ENCODE results near the gene ABCB10. TPM values are rescaled to one million over a fixed set of nuclear protein-coding genes. Genes with fewer than 3 reads are reported as not detected.

ABCB10 gene
- total RNA-seq, 1 experiment from 2014 or later, result 31.9 TPM

DNA sequence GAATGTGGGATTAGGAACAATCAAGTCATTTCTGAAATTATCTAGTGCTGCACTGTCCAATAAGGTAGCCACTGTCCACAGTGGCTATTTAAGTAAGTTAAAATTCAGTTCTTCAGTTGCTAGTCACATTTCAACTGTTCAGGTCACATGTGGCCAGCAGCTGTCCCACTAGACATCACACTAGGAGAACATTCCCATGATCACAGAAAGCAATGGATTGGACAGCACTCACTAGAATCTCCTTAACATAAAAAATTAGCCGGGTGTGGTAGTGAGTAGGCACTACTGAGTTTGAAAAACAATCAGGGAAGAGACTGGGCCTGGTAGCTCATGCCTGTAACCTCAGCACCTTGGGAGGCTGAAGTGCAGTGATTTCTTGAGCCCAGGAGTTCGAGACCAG is 84.0 kb downstream of the ABCB10 start:
- POLR2A ChIA-PET, result no interaction called here
- H3K36me3 ChIP-seq (ENCODE audit: control insufficient read depth, insufficient read depth, low read length), result peaks cover 1% of the 10 kb centered on the region; the same call in 1 of the 2 replicates

DNA sequence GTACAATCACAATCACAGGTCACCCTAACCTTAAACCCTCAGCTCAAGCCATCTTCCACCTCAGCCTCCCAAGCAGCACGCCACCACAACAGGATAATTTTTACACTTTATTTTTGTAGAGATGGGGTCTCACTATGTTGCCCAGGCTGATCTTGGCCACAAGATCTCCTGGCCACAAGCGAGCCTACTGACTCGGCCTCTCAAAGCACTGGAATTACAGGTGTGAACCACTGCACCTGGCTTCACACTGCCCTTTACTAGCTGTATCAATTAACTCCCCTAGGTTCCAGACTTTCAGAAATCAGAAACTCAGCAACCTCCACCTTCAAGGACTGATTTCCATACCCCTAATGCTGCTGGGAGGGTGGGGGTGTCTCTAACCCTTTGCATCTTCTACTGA is 87.3 kb downstream of the ABCB10 start:
- ChIA-PET POLR2A (no interaction called here), CTCF (no interaction called here)
- H3K4me1 Mint-ChIP-seq (ENCODE audit: low read depth, unreplicated experiment), result no peaks in the 10 kb centered on the region
- Histone ChIP-seq H3K36me3 (ENCODE audit: control insufficient read depth, insufficient read depth, low read length) (peaks cover 1% of the 10 kb centered on the region; the same call in 1 of the 2 replicates), H3K4me1 (no peaks in the 10 kb centered on the region), H3K27me3 (replicated peaks; ENCODE audit: control insufficient read depth, insufficient read depth, low read length) (no peaks in the 10 kb centered on the region), H3K9me3 (no peaks in the 10 kb centered on the region), H3K4me3 (ENCODE audit: low read depth, low read length) (no peak overlapping the region)
- no peak for DNase-seq
- peaks cover 62% of the 10 kb centered on the region for H3K36me3 Mint-ChIP-seq (ENCODE audit: insufficient read depth, unreplicated experiment)
- intact Hi-C loops (cut with micrococcal nuclease; ENCODE audit: unreplicated experiment), result no loop called here
- TF ChIP-seq CTCF (IDR thresholded peaks at IDR 0.05; ENCODE audit: insufficient read depth in 1 of 2, low read depth in 1 of 2, low read length in 1 of 2, severe bottlenecking in 1 of 2, unreplicated experiment in 1 of 2), result no peak
- BruUV-seq (replicated peaks), result no TSS peak
- H3K4me3 Mint-ChIP-seq (ENCODE audit: unreplicated experiment), result no peak overlapping the region
- H3K27me3 Mint-ChIP-seq (ENCODE audit: insufficient read depth, unreplicated experiment), result no peaks in the 10 kb centered on the region
- no peaks in the 10 kb centered on the region for H3K9me3 Mint-ChIP-seq (ENCODE audit: unreplicated experiment)
- H3K27ac Mint-ChIP-seq (ENCODE audit: unreplicated experiment), result no peak overlapping the region

More for the DNA sequence above, 84.0 kb downstream of the ABCB10 start:
- DNase-seq, result no peak
- no TSS peak for BruUV-seq (replicated peaks)
- intact Hi-C loops (cut with micrococcal nuclease; ENCODE audit: unreplicated experiment), result no loop called here
- Histone ChIP-seq H3K27me3 (replicated peaks; ENCODE audit: control insufficient read depth, insufficient read depth, low read length) (no peaks in the 10 kb centered on the region), H3K9me3 (no peaks in the 10 kb centered on the region), H3K4me3 (ENCODE audit: low read depth, low read length) (no peak overlapping the region), H3K4me1 (no peaks in the 10 kb centered on the region)
- TF ChIP-seq CTCF (IDR thresholded peaks at IDR 0.05; ENCODE audit: insufficient read depth in 1 of 2, low read depth in 1 of 2, low read length in 1 of 2, severe bottlenecking in 1 of 2, unreplicated experiment in 1 of 2), result no peak
- Mint-ChIP-seq H3K27me3 (ENCODE audit: insufficient read depth, unreplicated experiment) (no peaks in the 10 kb centered on the region), H3K4me3 (ENCODE audit: unreplicated experiment) (no peak overlapping the region), H3K36me3 (ENCODE audit: insufficient read depth, unreplicated experiment) (peaks cover 70% of the 10 kb centered on the region), H3K9me3 (ENCODE audit: unreplicated experiment) (no peaks in the 10 kb centered on the region), H3K27ac (ENCODE audit: unreplicated experiment) (no peak overlapping the region), H3K4me1 (ENCODE audit: low read depth, unreplicated experiment) (peaks cover 4% of the 10 kb centered on the region)
- CTCF ChIA-PET, result no interaction called here

DNA sequence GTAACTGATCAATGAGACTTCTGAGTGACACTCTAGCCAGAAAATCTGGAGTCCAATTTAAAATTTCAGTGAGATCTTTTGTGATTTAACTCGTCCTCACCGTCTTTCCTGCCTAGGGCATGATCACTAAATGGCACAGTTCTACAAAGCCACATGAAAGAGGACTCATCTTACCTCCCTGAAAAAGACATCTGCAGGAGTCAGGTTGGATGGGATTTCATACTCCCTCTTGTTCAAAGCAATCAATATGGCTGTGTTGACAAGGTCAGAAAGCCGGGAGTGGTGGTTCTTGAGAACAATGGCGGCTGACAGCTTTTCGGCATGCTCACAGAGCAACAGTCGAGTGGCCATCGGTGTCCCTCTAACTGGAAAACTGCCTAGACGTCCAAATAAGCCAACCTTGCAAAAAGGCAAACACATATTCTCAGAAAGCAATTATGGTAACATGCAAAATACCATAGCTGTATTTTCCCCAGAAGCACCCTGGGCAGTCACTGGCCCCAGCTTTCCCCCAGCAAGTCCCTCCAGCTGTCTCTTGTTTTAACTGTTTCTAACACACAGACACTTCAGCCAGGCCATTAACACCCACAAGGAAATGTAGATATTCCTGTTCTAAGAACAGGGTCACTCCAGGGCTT is 88.0 kb downstream of the ABCB10 start:
- Mint-ChIP-seq H3K9me3 (ENCODE audit: unreplicated experiment) (no peaks in the 10 kb centered on the region), H3K27ac (ENCODE audit: unreplicated experiment) (no peak overlapping the region), H3K4me3 (ENCODE audit: unreplicated experiment) (no peak overlapping the region), H3K36me3 (ENCODE audit: insufficient read depth, unreplicated experiment) (peaks cover 59% of the 10 kb centered on the region), H3K27me3 (ENCODE audit: insufficient read depth, unreplicated experiment) (no peaks in the 10 kb centered on the region), H3K4me1 (ENCODE audit: low read depth, unreplicated experiment) (no peaks in the 10 kb centered on the region)
- no peaks in the 10 kb centered on the region for H3K9me3 ChIP-seq
- TF ChIP-seq CTCF (IDR thresholded peaks at IDR 0.05; ENCODE audit: insufficient read depth in 1 of 2, low read depth in 1 of 2, low read length in 1 of 2, severe bottlenecking in 1 of 2, unreplicated experiment in 1 of 2), result no peak
- peaks cover 1% of the 10 kb centered on the region; the same call in 1 of the 2 replicates for H3K36me3 ChIP-seq (ENCODE audit: control insufficient read depth, insufficient read depth, low read length)
- no peak overlapping the region for H3K4me3 ChIP-seq (ENCODE audit: low read depth, low read length)
- no peaks in the 10 kb centered on the region for H3K27me3 ChIP-seq (replicated peaks; ENCODE audit: control insufficient read depth, insufficient read depth, low read length)
- no TSS peak for BruUV-seq (replicated peaks)
- POLR2A ChIA-PET, result no interaction called here
- CTCF ChIA-PET, result no interaction called here
- no peak for DNase-seq
- intact Hi-C loops (cut with micrococcal nuclease; ENCODE audit: unreplicated experiment), result no loop called here
- no peaks in the 10 kb centered on the region for H3K4me1 ChIP-seq
